ENCODE data around the gene PHF20.
"Not testable (repeated sequence)": the region's sequence is repeated elsewhere in the genome, so short reads cannot be mapped to it uniquely, and the experiment has no call there.

PHF20 gene

GRCh38 chr20:35771689-35772562 lies at the start of gene PHF20:
Gene PHF20 (plus strand): TSS chr20:35772015. CDS start chr20:35801523, 29,508 bp downstream.
- peak; percentile 95 for FAIRE-seq

GRCh38 chr20:35723275-35723639 lies 48.6 kb upstream of the PHF20 start:
- not testable (repeated sequence) for FAIRE-seq; DNase-seq (ENCODE audit: low spot score)

More at GRCh38 chr20:35771689-35772562, at the start of gene PHF20:
- peak; percentile 99 for DNase-seq (ENCODE audit: low spot score)

GRCh38 chr20:35723652-35724320 lies 48.0 kb upstream of the PHF20 start:
- FAIRE-seq: not testable (repeated sequence)

GRCh38 chr20:35724321-35725230 lies 47.2 kb upstream of the PHF20 start:
- no peak for DNase-seq (ENCODE audit: low spot score)
- no peak for FAIRE-seq

More at GRCh38 chr20:35723652-35724320, 48.0 kb upstream of the PHF20 start:
- not testable (repeated sequence) for DNase-seq (ENCODE audit: low spot score)

GRCh38 chr20:35726842-35727711 lies 44.7 kb upstream of the PHF20 start:
- no peak for FAIRE-seq
- DNase-seq (ENCODE audit: low spot score): no peak

GRCh38 chr20:35729283-35729807 lies 42.5 kb upstream of the PHF20 start:
- FAIRE-seq (no peak), DNase-seq (ENCODE audit: low spot score) (no peak)

GRCh38 chr20:35729836-35730582 lies 41.8 kb upstream of the PHF20 start:
- DNase-seq (ENCODE audit: low spot score) (no peak), FAIRE-seq (no peak)

GRCh38 chr20:35730583-35731468 lies 41.0 kb upstream of the PHF20 start:
- DNase-seq (ENCODE audit: low spot score): no peak
- no peak for FAIRE-seq

- DNase-seq (ENCODE audit: low spot score) (no peak), FAIRE-seq (no peak)
These were observed 40.4 kb upstream of the PHF20 start for GRCh38 chr20:35731469-35731788.

GRCh38 chr20:35731862-35732643 lies 39.8 kb upstream of the PHF20 start:
- DNase-seq (ENCODE audit: low spot score): no peak
- FAIRE-seq: no peak

- FAIRE-seq (no peak), DNase-seq (ENCODE audit: low spot score) (no peak)
These were observed 39.2 kb upstream of the PHF20 start for GRCh38 chr20:35732644-35732982.

GRCh38 chr20:35734374-35734773 lies 37.4 kb upstream of the PHF20 start:
- FAIRE-seq: no peak

GRCh38 chr20:35734777-35735649 lies 36.8 kb upstream of the PHF20 start:
- FAIRE-seq: no peak
- DNase-seq (ENCODE audit: low spot score): no peak

More at GRCh38 chr20:35734374-35734773, 37.4 kb upstream of the PHF20 start:
- no peak for DNase-seq (ENCODE audit: low spot score)

GRCh38 chr20:35735826-35736470 lies 35.9 kb upstream of the PHF20 start:
- DNase-seq (ENCODE audit: low spot score) (no peak), FAIRE-seq (no peak)

- no peak for FAIRE-seq
- DNase-seq (ENCODE audit: low spot score): no peak
These were observed 33.9 kb upstream of the PHF20 start for GRCh38 chr20:35737865-35738333.

Data from urothelium cell line (cell line).